ENCODE results near the gene CAPZB. TPM values are rescaled to one million over a fixed set of nuclear protein-coding genes. Genes with fewer than 3 reads are reported as not detected.
A peak's percentile ranks its signal among the peaks of the same experiment; 100 is the strongest.

CAPZB gene
- total and polyA plus RNA-seq, 2 experiments from 2014 or later = 229 to 494 TPM

DNA sequence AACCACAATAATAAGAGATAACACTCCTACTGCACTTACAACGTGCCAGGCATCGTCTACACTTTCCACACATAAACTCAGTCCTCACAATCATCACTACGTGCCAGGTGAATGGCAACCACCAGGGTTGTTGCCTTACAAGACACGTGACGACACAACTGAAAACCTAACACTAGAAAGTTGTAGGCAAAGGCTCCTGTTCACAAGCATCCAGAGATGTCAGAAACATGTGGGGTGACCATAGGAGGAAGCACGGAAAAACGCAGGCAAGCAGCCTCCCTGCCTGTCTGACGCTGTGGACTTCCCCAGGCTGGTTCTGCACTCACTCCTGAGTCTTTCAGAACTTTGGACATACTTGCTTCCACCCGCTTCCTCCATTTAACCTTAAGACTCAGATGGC lies 7.0 kb downstream of the CAPZB start:
- DNase-seq = no peak
- in situ Hi-C loops (cut with MboI) = no loop called here
- 64 to 66% methylated on average over 9 of the region's 9 CpGs for WGBS, 2 experiments (ENCODE audit: low coverage in 1 of 2, low lambda C conversion rate in 2 of 2, missing lambda C conversion rate in 2 of 2)
- H3K27ac ChIP-seq = no peak overlapping the region
- no peak overlapping the region for H3K4me2 ChIP-seq (ENCODE audit: unreplicated experiment)
- H3F3A ChIP-seq (ENCODE audit: insufficient read depth) = peaks cover 13% of the 10 kb centered on the region
- peaks cover 38% of the 10 kb centered on the region for H3K4me1 ChIP-seq (ENCODE audit: insufficient read depth)
- no peaks in the 10 kb centered on the region for H3K9me2 ChIP-seq (ENCODE audit: insufficient read depth)
- 0 out of 2 replicates have a peak overlapping the region, but pooled peaks have one; percentile 5 for H3K9ac ChIP-seq
- H3K27me3 ChIP-seq (replicated peaks; ENCODE audit: insufficient read depth) = no peaks in the 10 kb centered on the region
- no peak overlapping the region for H3K4me3 ChIP-seq
- no peak overlapping the region for H2AFZ ChIP-seq
- peaks cover 71% of the 10 kb centered on the region for H4K20me1 ChIP-seq (ENCODE audit: insufficient read depth)
- H3K79me2 ChIP-seq (ENCODE audit: insufficient read depth) = peaks cover 100% of the 10 kb centered on the region
- TF ChIP-seq EZH2 (IDR thresholded peaks at IDR 0.05; ENCODE audit: insufficient read depth, poor library complexity, severe bottlenecking) = no peak
- TF ChIP-seq EZH2phosphoT487 (IDR thresholded peaks at IDR 0.05; ENCODE audit: insufficient read depth, low read depth) = no peak
- peaks cover 5% of the 10 kb centered on the region; the same call in 1 of the 2 replicates for H3K36me3 ChIP-seq (ENCODE audit: low read depth)
- H3K9me3 ChIP-seq (ENCODE audit: low read depth) = no peaks in the 10 kb centered on the region

DNA sequence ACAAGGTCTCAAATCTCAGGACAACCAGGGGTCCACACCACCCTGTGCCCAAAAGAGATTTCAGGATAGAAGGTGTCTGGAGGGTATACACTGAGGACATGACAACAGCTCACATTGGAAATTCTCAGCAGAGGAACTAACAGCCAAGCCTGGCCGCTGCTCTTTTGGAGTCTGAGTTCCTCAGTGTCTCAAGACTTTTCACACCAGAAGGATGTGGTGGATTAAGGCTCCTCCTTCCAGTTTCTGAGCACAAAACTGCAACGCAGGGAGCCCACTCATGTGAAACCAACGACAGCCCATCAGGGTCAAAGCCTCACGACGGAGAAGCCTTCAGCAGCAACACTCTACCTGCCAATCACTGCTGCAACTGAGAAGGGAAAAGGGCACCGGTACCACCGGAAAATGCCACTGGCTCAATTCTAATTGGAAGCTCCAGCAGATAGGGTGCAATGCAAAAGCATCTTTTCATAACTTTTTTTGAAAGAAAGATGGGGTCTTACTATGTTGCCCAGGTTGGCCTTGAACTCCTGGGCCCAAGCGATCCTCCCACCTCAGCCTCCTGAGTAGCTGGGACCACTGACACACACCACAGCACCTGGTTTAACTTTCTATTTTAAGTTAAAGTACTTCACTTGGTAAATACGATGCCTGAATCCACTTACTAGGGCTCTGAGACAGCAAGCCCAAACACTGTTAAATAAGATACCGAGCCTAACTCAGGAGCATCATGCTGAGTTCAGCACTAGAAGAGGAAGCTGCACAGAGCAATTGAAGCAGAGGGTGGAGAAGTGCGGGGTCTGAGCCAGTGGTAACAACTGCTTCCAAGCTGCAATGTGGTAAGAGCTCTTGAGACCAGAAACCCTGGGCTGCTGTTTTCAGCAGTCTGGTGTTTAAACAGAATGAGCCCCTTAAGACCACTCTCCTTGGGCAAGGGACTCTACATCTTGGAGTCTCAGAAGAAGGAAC lies 7.8 kb downstream of the CAPZB start:
- no peak overlapping the region for H3K27ac ChIP-seq
- peaks cover 63% of the 10 kb centered on the region for H4K20me1 ChIP-seq (ENCODE audit: insufficient read depth)

DNA sequence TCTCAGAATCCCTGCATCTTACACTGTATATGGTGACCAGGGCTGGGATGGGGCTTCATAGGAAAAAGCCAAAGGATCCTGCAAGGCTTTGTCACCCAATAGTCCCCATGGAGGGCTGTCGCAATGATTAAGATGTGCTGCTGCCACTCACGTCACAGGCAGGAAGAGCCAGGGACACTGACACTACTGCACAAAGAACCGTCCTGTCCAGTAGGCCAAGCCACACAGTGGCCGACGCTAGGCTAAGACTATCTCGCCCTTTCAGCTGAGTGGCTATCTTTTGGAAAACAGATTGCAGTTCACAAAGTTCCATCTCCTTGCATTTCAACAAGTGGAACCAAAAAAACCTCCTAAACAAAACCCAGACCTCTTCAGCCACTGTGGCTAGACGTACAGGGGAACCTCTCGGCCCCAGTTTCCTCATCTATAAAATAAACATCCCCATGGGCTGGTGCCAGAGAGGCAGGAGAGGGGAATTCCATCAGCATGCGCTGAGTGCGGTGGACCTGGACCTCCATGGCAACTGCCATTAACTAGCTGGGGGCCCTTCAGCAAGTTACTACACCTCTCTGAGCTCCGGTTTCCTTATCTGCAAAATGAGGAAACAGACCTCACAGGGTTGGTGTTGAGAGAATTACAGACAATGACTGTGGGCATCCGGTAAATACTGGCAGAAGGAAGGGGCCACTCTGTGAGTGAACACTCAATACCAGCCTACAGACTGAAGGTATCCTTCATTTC lies 8.7 kb downstream of the CAPZB start:
- H3F3A ChIP-seq (ENCODE audit: insufficient read depth) = 0 out of 2 replicates have a peak, but pooled peaks cover 5% of the 10 kb centered on the region
- H3K9ac ChIP-seq = no peak overlapping the region
- peaks cover 21% of the 10 kb centered on the region for H3K4me1 ChIP-seq (ENCODE audit: insufficient read depth)
- H3K4me2 ChIP-seq (ENCODE audit: unreplicated experiment) = no peak overlapping the region
- peaks cover 54% of the 10 kb centered on the region for H4K20me1 ChIP-seq (ENCODE audit: insufficient read depth)
- H3K79me2 ChIP-seq (ENCODE audit: insufficient read depth) = peaks cover 100% of the 10 kb centered on the region
- no peak for DNase-seq
- H3K36me3 ChIP-seq (ENCODE audit: low read depth) = peaks cover 11% of the 10 kb centered on the region; the same call in 1 of the 2 replicates
- WGBS, 2 experiments (ENCODE audit: low coverage in 1 of 2, low lambda C conversion rate in 2 of 2, missing lambda C conversion rate in 2 of 2) = 93 to 95% methylated on average over 12 of the region's 12 CpGs
- no peak overlapping the region for H2AFZ ChIP-seq
- no peaks in the 10 kb centered on the region for H3K27me3 ChIP-seq (replicated peaks; ENCODE audit: insufficient read depth)
- in situ Hi-C loops (cut with MboI) = no loop called here
- H3K4me3 ChIP-seq = no peak overlapping the region
- H3K9me2 ChIP-seq (ENCODE audit: insufficient read depth) = no peaks in the 10 kb centered on the region
- H3K27ac ChIP-seq = no peak overlapping the region
- TF ChIP-seq EZH2 (IDR thresholded peaks at IDR 0.05; ENCODE audit: insufficient read depth, poor library complexity, severe bottlenecking) = no peak
- no peak for TF ChIP-seq EZH2phosphoT487 (IDR thresholded peaks at IDR 0.05; ENCODE audit: insufficient read depth, low read depth)
- no peaks in the 10 kb centered on the region for H3K9me3 ChIP-seq (ENCODE audit: low read depth)

More for the DNA sequence above, 7.8 kb downstream of the CAPZB start:
- H3K9me3 ChIP-seq (ENCODE audit: low read depth) = no peaks in the 10 kb centered on the region
- H3K36me3 ChIP-seq (ENCODE audit: low read depth) = peaks cover 11% of the 10 kb centered on the region; the same call in 1 of the 2 replicates
- peaks cover 31% of the 10 kb centered on the region for H3K4me1 ChIP-seq (ENCODE audit: insufficient read depth)
- H3K9ac ChIP-seq = 0 out of 2 replicates have a peak overlapping the region, but pooled peaks have one; percentile 5
- H3K4me2 ChIP-seq (ENCODE audit: unreplicated experiment) = no peak overlapping the region
- in situ Hi-C loops (cut with MboI) = no loop called here
- TF ChIP-seq EZH2phosphoT487 (IDR thresholded peaks at IDR 0.05; ENCODE audit: insufficient read depth, low read depth) (no peak), EZH2 (IDR thresholded peaks at IDR 0.05; ENCODE audit: insufficient read depth, poor library complexity, severe bottlenecking) (no peak)
- peaks cover 100% of the 10 kb centered on the region for H3K79me2 ChIP-seq (ENCODE audit: insufficient read depth)
- 67 to 69% methylated on average over 11 of the region's 11 CpGs for WGBS, 2 experiments (ENCODE audit: low coverage in 1 of 2, low lambda C conversion rate in 2 of 2, missing lambda C conversion rate in 2 of 2)
- no peaks in the 10 kb centered on the region for H3K9me2 ChIP-seq (ENCODE audit: insufficient read depth)
- H3K4me3 ChIP-seq = no peak overlapping the region
- no peak for DNase-seq
- H3F3A ChIP-seq (ENCODE audit: insufficient read depth) = peaks cover 12% of the 10 kb centered on the region
- H2AFZ ChIP-seq = no peak overlapping the region
- no peaks in the 10 kb centered on the region for H3K27me3 ChIP-seq (replicated peaks; ENCODE audit: insufficient read depth)

DNA sequence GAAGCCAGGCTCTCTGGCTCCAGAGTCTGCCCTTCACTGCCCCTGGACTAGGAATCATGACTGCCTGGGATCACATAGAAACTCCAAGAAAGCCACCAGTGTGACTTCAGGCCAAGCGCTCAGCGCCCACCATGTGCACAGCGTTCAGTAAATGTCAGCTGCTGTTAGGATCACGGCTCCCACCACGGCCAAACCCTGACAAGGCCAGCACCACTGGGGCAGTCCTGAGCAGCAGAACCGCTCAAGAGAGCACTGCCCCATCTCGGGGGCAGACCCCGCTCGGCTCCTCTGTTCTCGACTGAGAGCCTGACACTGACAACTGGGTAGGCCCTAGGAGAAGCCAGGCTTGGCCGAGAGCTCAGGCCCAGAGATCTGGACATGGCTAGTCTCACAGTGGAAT lies 10.0 kb downstream of the CAPZB start:
- DNase-seq = no peak
- Histone ChIP-seq H3K4me2 (ENCODE audit: unreplicated experiment) (no peak overlapping the region), H3K9me2 (ENCODE audit: insufficient read depth) (no peaks in the 10 kb centered on the region), H3K27ac (no peak overlapping the region), H3K27me3 (replicated peaks; ENCODE audit: insufficient read depth) (no peaks in the 10 kb centered on the region), H3K79me2 (ENCODE audit: insufficient read depth) (peaks cover 100% of the 10 kb centered on the region), H3K4me3 (no peak overlapping the region), H3K9me3 (ENCODE audit: low read depth) (no peaks in the 10 kb centered on the region), H4K20me1 (ENCODE audit: insufficient read depth) (peaks cover 44% of the 10 kb centered on the region), H3K4me1 (ENCODE audit: insufficient read depth) (peaks cover 12% of the 10 kb centered on the region), H3F3A (ENCODE audit: insufficient read depth) (peaks cover 15% of the 10 kb centered on the region), H3K9ac (no peak overlapping the region), H3K36me3 (ENCODE audit: low read depth) (peaks cover 11% of the 10 kb centered on the region; the same call in 1 of the 2 replicates), H2AFZ (no peak overlapping the region)
- TF ChIP-seq EZH2phosphoT487 (IDR thresholded peaks at IDR 0.05; ENCODE audit: insufficient read depth, low read depth) (no peak), EZH2 (IDR thresholded peaks at IDR 0.05; ENCODE audit: insufficient read depth, poor library complexity, severe bottlenecking) (no peak)
- in situ Hi-C loops (cut with MboI) = no loop called here
- WGBS, 2 experiments (ENCODE audit: low coverage in 1 of 2, low lambda C conversion rate in 2 of 2, missing lambda C conversion rate in 2 of 2) = 85 to 88% methylated on average over 11 of the region's 11 CpGs
